Activated T-helper 2 cell treated with anti-CD3 and anti-CD28 coated beads, Interferon-gamma antibody, Interleukin-2, Interleukin-4, amounts not matched to agents 10 μg/mL and 5 μg/mL and 100 μg/mL, durations not matched to agents 14 hours and 24 hours and 36 hours (primary cell): ENCODE results near the gene WDFY4. TPM values are rescaled to one million over a fixed set of nuclear protein-coding genes. Genes with fewer than 3 reads are reported as not detected.

Experiments
- DNase-seq: peaks from one replicate; pipeline ENCODE4 v3.0.0; 2021; ENCODE audit warnings: low spot score
- H3K27ac Mint-ChIP-seq: one replicate; pipeline ENCODE4 v1.8.0; 2021; ENCODE audit warnings: mixed read lengths
- H3K27me3 Mint-ChIP-seq: one replicate; pipeline ENCODE4 v1.8.0; 2021; ENCODE audit warnings: low read depth, mixed read lengths
- H3K36me3 Mint-ChIP-seq: one replicate; pipeline ENCODE4 v1.8.0; 2021; ENCODE audit warnings: low read depth, mixed read lengths
- H3K4me1 Mint-ChIP-seq: one replicate; pipeline ENCODE4 v1.8.0; 2021; ENCODE audit warnings: low read depth, mixed read lengths
- H3K4me3 Mint-ChIP-seq: one replicate; pipeline ENCODE4 v1.8.0; 2021; ENCODE audit warnings: low read depth, mild to moderate bottlenecking, moderate library complexity, mixed read lengths
- H3K9me3 Mint-ChIP-seq: one replicate; pipeline ENCODE4 v1.8.0; 2021; ENCODE audit warnings: mixed read lengths
- intact Hi-C: fragments of 100-400 bp; cut with micrococcal nuclease; formaldehyde crosslinking; loops from one replicate; pipeline ENCODE4 v1.15.1; 2023
- total RNA-seq: library from RNA; stranded (reverse); gene quantifications from 2 replicates; pipeline ENCODE4 v1.2.3, GENCODE V29; 2022

Gene WDFY4
- total RNA-seq, 1 donor from 2014 or later = 0.21 TPM

DNA sequence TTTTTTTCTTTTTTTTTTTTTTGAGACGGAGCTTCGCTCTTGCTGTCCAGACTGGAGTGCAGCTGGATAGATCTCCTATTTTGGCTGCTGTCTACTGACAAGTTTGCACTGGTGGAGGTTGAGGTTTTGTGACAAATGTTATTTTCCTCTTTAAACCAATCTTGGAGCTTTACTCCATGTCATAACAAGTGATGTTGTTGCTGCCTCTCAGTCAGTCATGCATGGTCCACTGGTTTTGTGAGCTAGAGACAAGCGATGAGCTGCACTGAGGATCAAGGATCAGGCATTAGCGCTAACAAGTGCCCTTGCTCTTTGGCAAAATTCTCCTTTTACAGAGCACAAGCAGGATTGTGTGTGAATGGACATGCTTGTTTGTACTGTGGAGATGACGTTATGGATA, 805 bp upstream of the WDFY4 start:
- Mint-ChIP-seq H3K4me3 (no peak overlapping the region), H3K4me1 (no peaks in the 10 kb centered on the region), H3K27me3 (peaks cover 7% of the 10 kb centered on the region), H3K36me3 (no peaks in the 10 kb centered on the region), H3K27ac (no peak overlapping the region), H3K9me3 (no peaks in the 10 kb centered on the region)
- DNase-seq = no peak
- intact Hi-C loops = no loop called here

DNA sequence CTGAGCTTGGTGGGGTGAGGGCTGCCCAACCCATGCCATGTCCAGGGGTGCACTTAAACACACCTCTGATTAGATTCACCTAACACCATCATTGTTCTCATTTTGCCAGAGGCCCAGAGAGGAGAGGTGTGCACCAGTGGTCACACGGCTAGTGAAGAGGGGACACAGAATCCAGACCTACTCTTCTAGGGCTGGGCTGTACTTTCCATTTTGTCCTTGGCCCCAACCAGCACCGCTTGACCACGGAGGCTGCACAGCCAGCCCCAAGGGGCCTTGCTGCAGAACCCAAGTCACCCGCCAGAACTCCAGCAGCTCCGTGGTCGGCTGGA, 246 bp upstream of the WDFY4 start:
- Mint-ChIP-seq H3K36me3 (no peaks in the 10 kb centered on the region), H3K4me3 (no peak overlapping the region), H3K27me3 (peaks cover 7% of the 10 kb centered on the region), H3K9me3 (no peaks in the 10 kb centered on the region), H3K27ac (no peak overlapping the region), H3K4me1 (no peaks in the 10 kb centered on the region)
- DNase-seq = no peak
- intact Hi-C loops = no loop called here

DNA sequence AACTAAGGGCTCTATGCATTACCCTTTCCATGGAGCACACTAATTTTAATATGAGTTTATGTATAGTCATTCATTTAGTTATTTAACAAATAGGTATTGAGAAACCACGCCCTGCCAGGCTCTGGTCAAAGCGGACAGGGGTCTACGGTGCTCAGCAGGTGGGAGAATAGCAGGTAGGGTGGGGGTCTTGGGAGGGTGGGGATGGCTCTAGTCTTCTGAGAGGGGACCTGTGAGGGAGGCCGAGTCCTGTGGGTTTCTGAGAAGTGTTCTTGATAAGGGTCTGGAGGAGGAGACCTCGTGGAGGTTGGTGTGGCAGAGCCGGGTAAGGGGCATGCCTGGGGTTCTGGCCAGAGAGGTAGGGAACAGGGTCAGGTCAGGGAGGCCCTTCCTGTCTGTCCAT, 1.1 kb downstream of the WDFY4 start:
- Mint-ChIP-seq H3K9me3 (no peaks in the 10 kb centered on the region), H3K27me3 (peaks cover 8% of the 10 kb centered on the region), H3K27ac (no peak overlapping the region), H3K36me3 (no peaks in the 10 kb centered on the region), H3K4me3 (no peak overlapping the region), H3K4me1 (no peaks in the 10 kb centered on the region)
- DNase-seq = no peak
- intact Hi-C loops = no loop called here

DNA sequence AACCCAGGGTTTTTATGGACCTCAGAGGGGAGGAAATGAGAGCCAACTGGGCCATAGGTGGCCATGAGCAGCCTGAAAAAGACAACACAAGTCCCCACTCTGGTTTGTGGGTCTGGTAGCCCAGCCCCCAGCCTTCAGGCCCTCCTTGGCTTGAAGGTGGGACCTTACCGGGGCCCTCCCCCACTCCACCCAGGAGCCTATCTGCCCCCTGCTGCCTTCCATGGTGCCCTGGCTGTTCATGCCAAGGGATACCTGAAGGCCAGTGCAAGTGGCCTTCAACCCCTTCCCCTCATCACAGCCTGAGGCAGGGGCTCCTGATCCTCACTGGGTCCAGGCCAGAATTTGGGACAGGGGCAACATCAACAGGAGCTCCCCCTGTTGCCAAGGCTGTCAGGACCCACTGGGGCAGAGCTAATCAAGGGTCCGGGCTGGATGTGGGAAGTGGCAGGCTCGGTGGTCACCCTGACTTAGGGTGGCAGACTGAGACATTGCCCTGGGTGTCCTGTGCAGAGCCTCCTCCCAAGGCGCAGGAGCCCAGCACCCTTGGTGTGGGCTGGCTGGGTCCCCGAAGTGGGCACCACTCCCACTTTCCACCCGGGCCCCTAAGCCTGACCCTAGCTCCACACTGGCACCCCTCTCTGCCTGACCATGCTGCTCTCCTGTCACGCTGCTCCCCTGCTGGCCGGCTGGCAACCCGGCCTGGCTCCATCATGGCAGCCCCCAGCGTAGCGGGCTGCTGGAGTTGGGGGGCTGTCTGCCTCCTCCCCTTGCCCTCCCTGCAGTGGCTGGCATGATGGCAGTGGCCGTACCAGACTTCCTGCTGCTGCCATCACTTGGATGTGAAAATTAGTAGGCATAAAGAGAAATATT, 6.4 kb downstream of the WDFY4 start:
- DNase-seq = no peak
- H3K27ac Mint-ChIP-seq = no peak overlapping the region
- peaks cover 6% of the 10 kb centered on the region for H3K27me3 Mint-ChIP-seq
- H3K36me3 Mint-ChIP-seq = no peaks in the 10 kb centered on the region
- no peak overlapping the region for H3K4me3 Mint-ChIP-seq
- intact Hi-C loops = no loop called here
- H3K9me3 Mint-ChIP-seq = no peaks in the 10 kb centered on the region
- H3K4me1 Mint-ChIP-seq = no peaks in the 10 kb centered on the region

DNA sequence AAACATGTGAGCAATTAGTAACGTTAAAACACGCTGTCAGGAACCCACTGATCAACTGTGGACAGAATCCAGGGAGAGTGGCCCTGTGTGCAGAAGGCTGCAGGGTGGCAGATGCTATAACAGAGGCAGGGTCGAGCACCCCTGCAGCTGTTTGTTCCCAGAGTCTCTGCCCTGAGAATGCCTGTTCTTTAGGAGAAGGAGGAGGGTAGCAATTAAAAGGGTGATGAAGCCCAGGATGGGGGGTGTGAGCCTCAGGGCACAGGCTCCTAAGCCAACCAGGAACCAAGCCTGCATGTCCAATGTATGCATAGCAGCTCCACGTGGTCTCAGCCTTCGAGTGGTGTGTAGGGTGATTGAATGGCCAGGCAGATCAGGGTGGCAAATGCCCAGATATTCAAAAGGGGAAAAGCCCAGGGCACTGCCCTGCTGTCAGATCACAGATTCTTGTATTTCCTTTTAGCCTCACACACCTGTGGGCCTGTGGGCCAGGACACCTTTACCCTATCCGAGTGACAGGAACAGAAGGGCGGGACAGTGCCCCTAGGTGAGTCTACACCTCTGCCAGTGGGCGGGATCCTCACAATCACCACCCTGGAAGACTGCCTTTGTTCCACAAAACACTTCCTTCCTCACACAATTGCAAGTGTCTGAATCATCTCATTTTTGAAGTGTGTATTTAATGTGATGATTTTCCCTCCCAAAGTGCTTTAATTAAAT, 7.3 kb downstream of the WDFY4 start:
- H3K4me3 Mint-ChIP-seq = no peak overlapping the region
- peaks cover 6% of the 10 kb centered on the region for H3K27me3 Mint-ChIP-seq
- no peak for DNase-seq
- no peaks in the 10 kb centered on the region for H3K36me3 Mint-ChIP-seq
- intact Hi-C loops = no loop called here
- H3K4me1 Mint-ChIP-seq = no peaks in the 10 kb centered on the region
- no peak overlapping the region for H3K27ac Mint-ChIP-seq
- H3K9me3 Mint-ChIP-seq = no peaks in the 10 kb centered on the region

DNA sequence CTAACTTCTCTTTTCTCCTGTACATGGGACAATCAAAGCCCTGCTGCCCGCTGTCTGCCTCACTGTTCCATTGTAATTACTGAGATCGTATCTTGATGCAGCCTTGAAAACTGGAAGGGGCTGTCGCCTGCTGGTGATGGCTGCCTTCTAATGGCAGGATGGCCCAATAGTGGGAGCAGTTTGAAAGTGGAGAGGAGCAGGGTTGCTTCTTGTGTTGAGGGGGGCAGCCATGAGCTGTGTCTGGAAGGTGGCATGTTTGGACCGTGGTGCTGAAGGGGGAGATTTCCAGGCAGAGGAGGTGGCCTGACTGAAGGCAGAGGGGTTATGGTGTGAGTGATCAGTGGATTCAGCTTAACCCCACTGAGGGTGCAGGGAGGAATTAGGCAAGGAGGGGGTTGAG, 8.1 kb downstream of the WDFY4 start:
- no peaks in the 10 kb centered on the region for H3K36me3 Mint-ChIP-seq
- no peaks in the 10 kb centered on the region for H3K4me1 Mint-ChIP-seq
- intact Hi-C loops = no loop called here
- no peak for DNase-seq
- no peaks in the 10 kb centered on the region for H3K9me3 Mint-ChIP-seq
- no peak overlapping the region for H3K27ac Mint-ChIP-seq
- H3K27me3 Mint-ChIP-seq = peaks cover 6% of the 10 kb centered on the region
- H3K4me3 Mint-ChIP-seq = no peak overlapping the region

DNA sequence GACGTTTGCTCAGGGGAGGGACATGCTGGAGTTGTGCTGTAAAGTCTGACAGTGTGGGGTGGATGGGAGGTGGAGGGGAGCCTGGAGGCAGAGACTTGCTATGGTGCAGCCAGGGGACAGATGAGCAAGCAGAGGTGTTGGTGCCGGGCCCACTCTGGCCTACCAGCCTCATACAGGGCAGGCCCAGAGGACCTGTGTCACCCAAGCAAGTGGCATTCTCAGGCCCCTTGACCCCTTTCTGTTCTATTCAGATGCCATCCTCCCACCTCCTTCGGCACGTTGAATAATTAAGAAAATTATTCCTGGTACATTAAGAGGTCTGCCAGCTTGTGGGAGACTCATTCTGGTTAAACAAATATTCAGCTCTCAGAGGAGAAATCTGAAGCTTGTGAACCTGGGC, 8.5 kb downstream of the WDFY4 start:
- Mint-ChIP-seq H3K4me1 (no peaks in the 10 kb centered on the region), H3K27ac (no peak overlapping the region), H3K4me3 (no peak overlapping the region), H3K9me3 (no peaks in the 10 kb centered on the region), H3K27me3 (peaks cover 5% of the 10 kb centered on the region), H3K36me3 (no peaks in the 10 kb centered on the region)
- intact Hi-C loops = no loop called here
- no peak for DNase-seq

DNA sequence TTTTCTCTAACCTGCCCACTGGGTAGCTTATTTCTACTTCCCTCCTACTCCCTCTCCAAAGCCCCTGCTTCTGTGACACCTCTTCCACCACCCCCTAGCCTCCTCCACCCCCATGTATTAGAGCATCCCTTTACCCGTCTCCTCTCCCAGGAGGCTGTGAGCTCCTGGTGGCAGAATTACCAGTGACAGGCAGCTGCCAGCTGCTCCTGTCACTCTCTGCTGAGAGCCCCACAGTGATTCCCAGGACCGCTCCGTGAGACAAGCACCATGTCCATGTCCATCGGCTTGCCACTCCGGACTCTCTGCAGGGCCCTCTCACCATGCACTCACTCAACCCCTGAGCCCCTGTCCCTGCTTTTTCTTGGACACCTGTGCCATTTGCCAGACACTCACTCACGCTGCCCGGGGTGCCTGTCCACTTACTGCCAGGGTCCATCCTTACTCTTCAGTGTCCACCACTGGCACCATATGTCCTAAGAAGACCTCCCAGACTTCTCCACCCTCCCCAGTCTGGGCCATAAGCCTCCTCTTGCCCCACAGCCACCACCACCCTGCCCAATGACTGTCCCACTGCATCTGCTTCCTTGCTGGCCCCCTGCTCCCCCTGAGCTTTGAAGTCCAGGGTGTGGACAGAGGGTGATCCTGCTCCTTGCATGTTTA, 9.8 kb downstream of the WDFY4 start:
- H3K9me3 Mint-ChIP-seq = no peaks in the 10 kb centered on the region
- H3K4me3 Mint-ChIP-seq = no peak overlapping the region
- H3K36me3 Mint-ChIP-seq = no peaks in the 10 kb centered on the region

DNA sequence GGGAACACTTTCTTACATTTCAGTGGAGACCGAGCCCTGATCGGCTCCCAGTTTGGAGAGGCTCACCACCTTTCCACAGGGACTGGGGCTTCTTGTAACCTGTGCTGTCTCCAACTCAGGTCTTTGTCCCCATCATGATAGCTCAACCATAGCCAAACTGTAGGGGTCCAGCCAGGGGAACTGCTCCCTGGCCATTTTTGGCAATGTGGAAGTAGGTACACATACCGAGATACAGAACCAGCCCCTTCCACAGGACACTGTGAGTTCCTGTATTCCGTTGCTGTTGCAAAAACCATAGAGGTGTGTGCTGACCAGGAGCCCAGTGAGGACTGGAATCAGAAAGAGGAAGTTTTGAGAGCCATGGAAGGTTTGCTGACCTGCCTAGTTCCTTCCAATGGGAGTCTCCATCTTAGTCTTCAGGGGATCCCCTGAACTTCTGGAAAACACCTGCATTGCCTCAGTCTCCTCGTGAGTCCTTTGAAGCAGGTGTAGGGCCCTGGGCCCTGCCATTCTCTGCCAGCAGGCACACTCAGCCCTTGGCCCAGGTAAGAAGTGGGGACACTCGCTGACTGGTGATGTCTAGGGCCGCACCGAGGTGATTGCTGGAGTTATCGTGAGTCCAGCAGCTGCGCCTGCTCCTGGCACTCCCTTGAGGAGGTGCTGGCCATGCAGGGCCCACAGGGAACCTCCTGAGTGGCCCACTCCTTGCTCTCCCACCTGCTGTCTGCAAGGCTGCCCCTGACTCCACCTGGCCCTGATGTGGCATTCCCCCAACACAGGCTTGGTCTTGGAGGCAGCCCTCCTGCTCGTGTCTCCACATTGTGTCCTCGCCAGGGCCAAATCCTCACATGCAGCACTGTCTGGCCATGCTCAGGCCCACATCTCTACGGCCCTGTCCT, 11.2 kb downstream of the WDFY4 start:
- no peak overlapping the region for H3K4me3 Mint-ChIP-seq
- H3K27ac Mint-ChIP-seq = no peak overlapping the region
- no peaks in the 10 kb centered on the region for H3K27me3 Mint-ChIP-seq
- H3K4me1 Mint-ChIP-seq = no peaks in the 10 kb centered on the region
- DNase-seq = no peak
- no peaks in the 10 kb centered on the region for H3K36me3 Mint-ChIP-seq
- no peaks in the 10 kb centered on the region for H3K9me3 Mint-ChIP-seq
- intact Hi-C loops = no loop called here

More for the DNA sequence above, 9.8 kb downstream of the WDFY4 start:
- intact Hi-C loops = no loop called here
- H3K27me3 Mint-ChIP-seq = peaks cover under 1% of the 10 kb centered on the region
- H3K4me1 Mint-ChIP-seq = no peaks in the 10 kb centered on the region
- no peak for DNase-seq
- H3K27ac Mint-ChIP-seq = no peak overlapping the region

DNA sequence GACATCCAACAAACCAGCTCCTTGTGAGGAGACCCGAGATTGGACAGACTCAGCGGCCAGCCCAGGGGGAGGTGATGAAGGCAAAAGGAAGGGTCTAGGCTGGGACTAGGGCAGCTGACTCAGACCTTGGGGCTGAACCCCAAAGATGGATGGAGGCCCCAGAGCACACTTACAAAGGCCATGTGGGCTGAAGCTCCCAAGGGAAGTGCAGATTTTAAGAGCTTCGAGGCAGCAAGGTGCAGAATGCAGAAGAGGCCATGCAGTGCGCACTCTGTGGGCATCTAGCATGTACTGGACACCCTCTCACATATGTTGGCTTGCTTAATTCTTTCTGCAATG, 11.8 kb downstream of the WDFY4 start:
- Mint-ChIP-seq H3K27me3 (no peaks in the 10 kb centered on the region), H3K4me1 (no peaks in the 10 kb centered on the region), H3K9me3 (no peaks in the 10 kb centered on the region), H3K4me3 (no peak overlapping the region), H3K36me3 (no peaks in the 10 kb centered on the region), H3K27ac (no peak overlapping the region)
- DNase-seq = no peak
- intact Hi-C loops = no loop called here

DNA sequence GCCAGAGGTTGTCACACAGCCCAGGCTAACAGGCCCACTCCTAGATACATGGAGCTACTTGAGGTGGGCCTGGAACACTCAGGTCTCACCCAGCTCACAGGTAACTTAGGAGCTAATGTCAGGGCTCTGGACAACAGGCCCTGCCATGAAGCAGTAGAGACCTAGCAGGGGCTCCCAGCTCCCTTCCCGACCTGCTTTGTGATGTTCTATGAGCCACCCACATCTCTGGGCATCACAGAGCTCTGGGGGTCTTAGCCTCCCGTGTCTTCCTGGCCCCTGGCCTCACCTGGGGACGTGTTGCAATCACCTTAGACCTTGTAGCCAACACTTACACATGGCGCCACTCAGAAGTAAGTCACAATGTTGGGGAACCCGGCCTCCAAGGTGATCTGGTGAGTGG, 12.4 kb downstream of the WDFY4 start:
- H3K9me3 Mint-ChIP-seq = no peaks in the 10 kb centered on the region
- H3K4me3 Mint-ChIP-seq = no peak overlapping the region
- no peak overlapping the region for H3K27ac Mint-ChIP-seq
- intact Hi-C loops = no loop called here
- no peaks in the 10 kb centered on the region for H3K27me3 Mint-ChIP-seq
- H3K4me1 Mint-ChIP-seq = no peaks in the 10 kb centered on the region
- no peaks in the 10 kb centered on the region for H3K36me3 Mint-ChIP-seq
- DNase-seq = no peak

DNA sequence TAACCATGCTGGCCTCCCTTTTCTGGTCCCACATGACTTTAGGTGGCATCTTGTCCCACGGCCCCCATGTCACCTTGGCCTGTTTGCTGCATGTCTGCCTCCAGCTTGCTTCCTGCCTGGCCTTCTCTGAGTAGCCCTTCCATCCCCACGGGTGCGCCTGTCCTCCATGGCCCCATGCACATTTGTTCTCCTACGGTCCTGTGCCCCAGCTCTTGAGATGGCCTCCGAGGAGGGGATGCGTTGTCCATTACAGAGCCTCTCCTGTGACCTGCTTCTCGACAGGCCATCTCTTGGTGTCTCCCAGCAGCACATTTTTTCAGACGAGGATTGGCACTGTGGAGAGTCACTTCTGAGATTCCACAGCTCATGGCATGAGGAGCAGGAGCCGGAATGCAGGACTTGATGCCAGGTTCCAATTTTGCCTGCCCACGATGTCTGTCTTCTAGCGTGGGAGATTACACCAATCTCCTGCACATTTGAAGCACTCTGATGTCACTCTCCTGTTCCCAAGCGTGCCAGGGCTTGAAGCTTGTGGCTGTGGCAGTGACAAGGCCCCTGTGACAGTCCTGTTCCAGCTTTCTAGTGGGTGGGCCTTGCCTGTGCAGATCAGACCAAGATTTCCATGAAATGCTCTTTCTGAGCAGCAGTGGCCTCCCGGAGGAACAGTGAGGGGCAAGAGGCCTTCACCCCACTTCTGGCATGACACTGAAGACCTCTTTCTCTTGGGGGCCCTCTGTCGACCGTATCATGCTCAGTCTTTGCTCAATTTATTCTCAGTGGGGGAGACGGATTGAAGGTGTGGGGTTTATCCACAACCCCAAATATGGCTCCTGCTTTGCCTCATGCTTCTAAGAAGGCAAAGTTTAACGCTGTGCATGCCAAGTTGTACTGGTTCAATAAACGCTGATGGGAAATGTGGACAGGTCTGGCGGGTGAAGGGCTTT, 13.4 kb downstream of the WDFY4 start:
- intact Hi-C loops = no loop called here
- Mint-ChIP-seq H3K4me1 (no peaks in the 10 kb centered on the region), H3K27me3 (peaks cover 2% of the 10 kb centered on the region), H3K4me3 (no peak overlapping the region), H3K36me3 (no peaks in the 10 kb centered on the region), H3K27ac (no peak overlapping the region), H3K9me3 (no peaks in the 10 kb centered on the region)
- DNase-seq = no peak
